ENCODE results near the gene RAX. TPM values are rescaled to one million over a fixed set of nuclear protein-coding genes. Genes with fewer than 3 reads are reported as not detected.

RAX gene
- total RNA-seq, 1 donor from 2014 or later = not detected

GRCh38 chr18:59228351-59228750, 44.9 kb downstream of the RAX start:
- Histone ChIP-seq H3K4me1 (no peaks in the 10 kb centered on the region), H3K27me3 (no peaks in the 10 kb centered on the region), H3K9me3 (no peaks in the 10 kb centered on the region), H3K27ac (no peak overlapping the region), H3K4me3 (no peak overlapping the region), H3K36me3 (no peaks in the 10 kb centered on the region)
- intact Hi-C loops (cut with DNase I) = no loop called here
- TF ChIP-seq CTCF (IDR thresholded peaks at IDR 0.05) = no peak
- no peak for DNase-seq (ENCODE audit: low spot score in 2 of 2)

GRCh38 chr18:59222341-59222740, 50.9 kb downstream of the RAX start:
- DNase-seq (ENCODE audit: low spot score in 2 of 2) = no peak
- Histone ChIP-seq H3K36me3 (no peaks in the 10 kb centered on the region), H3K4me3 (no peak overlapping the region), H3K4me1 (peaks cover 0 to 2% of the 10 kb centered on the region in 2 donors), H3K9me3 (no peaks in the 10 kb centered on the region), H3K27me3 (no peaks in the 10 kb centered on the region), H3K27ac (no peak overlapping the region)
- no peak for TF ChIP-seq CTCF (IDR thresholded peaks at IDR 0.05)
- intact Hi-C loops (cut with DNase I) = no loop called here

GRCh38 chr18:59220784-59221765, 52.2 kb downstream of the RAX start:
- Histone ChIP-seq H3K27me3 (no peaks in the 10 kb centered on the region), H3K9me3 (no peaks in the 10 kb centered on the region), H3K27ac (no peak overlapping the region), H3K36me3 (no peaks in the 10 kb centered on the region), H3K4me3 (no peak overlapping the region), H3K4me1 (peaks cover 0 to 2% of the 10 kb centered on the region in 2 donors)
- intact Hi-C loops (cut with DNase I) = no loop called here
- DNase-seq (ENCODE audit: low spot score in 2 of 2) = no peak
- no peak for TF ChIP-seq CTCF (IDR thresholded peaks at IDR 0.05)

GRCh38 chr18:59220164-59220783, 53.0 kb downstream of the RAX start:
- no peak for TF ChIP-seq CTCF (IDR thresholded peaks at IDR 0.05)
- H3K9me3 ChIP-seq = no peaks in the 10 kb centered on the region
- intact Hi-C loops (cut with DNase I) = no loop called here
- H3K4me1 ChIP-seq = peaks cover 0 to 2% of the 10 kb centered on the region in 2 donors
- H3K27me3 ChIP-seq = no peaks in the 10 kb centered on the region
- DNase-seq (ENCODE audit: low spot score in 2 of 2) = no peak
- H3K36me3 ChIP-seq = no peaks in the 10 kb centered on the region
- H3K27ac ChIP-seq = no peak overlapping the region
- H3K4me3 ChIP-seq = no peak overlapping the region

GRCh38 chr18:59219672-59220163, 53.5 kb downstream of the RAX start, which contains the start of gene GRP:
Gene GRP (plus strand): TSS chr18:59220158. CDS start chr18:59220266, 108 bp downstream.
- intact Hi-C loops (cut with DNase I) = no loop called here
- no peaks in the 10 kb centered on the region for H3K36me3 ChIP-seq
- no peaks in the 10 kb centered on the region for H3K9me3 ChIP-seq
- no peak within 1 kb of the TSS for H3K4me3 ChIP-seq
- H3K4me1 ChIP-seq = peaks cover 0 to 2% of the 10 kb centered on the region in 2 donors
- no peak for TF ChIP-seq CTCF (IDR thresholded peaks at IDR 0.05)
- H3K27ac ChIP-seq = no peak within 1 kb of the TSS
- no peak for DNase-seq (ENCODE audit: low spot score in 2 of 2)
- H3K27me3 ChIP-seq = no peaks in the 10 kb centered on the region

Data from ascending aorta (tissue), 2 donors.